Fibroblast of lung (primary cell): Measurements from ENCODE around the gene NDST3. TPM values are rescaled to one million over a fixed set of nuclear protein-coding genes. Genes with fewer than 3 reads are reported as not detected.

Source experiments
- DNase-seq, 2 donors: peaks; one replicate each; pipeline versions ENCODE4 v3.0.0 to v3.0.0-alpha.2; 2010; ENCODE audit warnings: low read depth in 2 of 2
- H2AFZ ChIP-seq: 2 replicates; pipeline ENCODE4 v1.5.1; 2012; ENCODE audit warnings: low read length, control low read depth, inconsistent platforms
- H3K27ac ChIP-seq: 2 replicates; pipeline ENCODE4 v1.5.1; 2011; ENCODE audit warnings: low read length, control low read depth; ENCODE audit not compliant: insufficient read depth
- H3K27me3 ChIP-seq: 2 replicates; pipeline ENCODE4 v1.5.1; 2011; ENCODE audit warnings: mild to moderate bottlenecking, low read length; ENCODE audit not compliant: control insufficient read depth, insufficient read depth
- H3K36me3 ChIP-seq: 2 replicates; pipeline ENCODE4 v1.5.1; 2011; ENCODE audit warnings: low read length; ENCODE audit not compliant: control insufficient read depth, insufficient read depth
- H3K4me1 ChIP-seq: 2 replicates; pipeline ENCODE4 v1.5.1; 2011; ENCODE audit warnings: low read length; ENCODE audit not compliant: control insufficient read depth, insufficient read depth; ENCODE audit errors: extremely low read depth
- H3K4me2 ChIP-seq: 2 replicates; pipeline ENCODE4 v1.5.1; 2011; ENCODE audit warnings: low read length, control low read depth; ENCODE audit not compliant: insufficient read depth; ENCODE audit errors: extremely low read depth
- H3K4me3 ChIP-seq, 4 experiments: fragments of 200-600 bp in 1 of 4; sonication (generic) in 1 of 4; replicated peaks in 1 of 4; 2 replicates each; pipeline ENCODE4 v1.5.1; 2011 to 2016; ENCODE audit warnings: low read length in 4 of 4, low read depth in 3 of 4, mild to moderate bottlenecking in 3 of 4, control low read depth in 2 of 4, inconsistent platforms in 1 of 4, mixed read lengths in 1 of 4; ENCODE audit not compliant: insufficient read depth in 1 of 4; ENCODE audit errors: control extremely low read depth in 1 of 4
- H3K79me2 ChIP-seq: 2 replicates; pipeline ENCODE4 v1.5.1; 2012; ENCODE audit warnings: mild to moderate bottlenecking, low read length, inconsistent platforms; ENCODE audit not compliant: control insufficient read depth, insufficient read depth
- H3K9ac ChIP-seq: 2 replicates; pipeline ENCODE4 v1.5.1; 2011; ENCODE audit warnings: mild to moderate bottlenecking, low read length, control low read depth; ENCODE audit not compliant: insufficient read depth
- H3K9me3 ChIP-seq: 2 replicates; pipeline ENCODE4 v1.5.1; 2012; ENCODE audit warnings: low read depth, low read length; ENCODE audit not compliant: control insufficient read depth, insufficient read depth
- H4K20me1 ChIP-seq: 2 replicates; pipeline ENCODE4 v1.5.1; 2011; ENCODE audit warnings: low read length; ENCODE audit not compliant: control insufficient read depth, insufficient read depth; ENCODE audit errors: extremely low read depth
- EZH2 ChIP-seq: IDR thresholded peaks from 2 replicates; pipeline ENCODE4 v1.5.1; 2012; ENCODE audit warnings: low read length, control low read depth, mild to moderate bottlenecking; ENCODE audit errors: missing control alignments
- polyA minus RNA-seq: library from RNA; depleted of rRNA, polyadenylated mRNA; stranded (reverse); fragments of >200 nt; gene quantifications from 2 replicates; pipeline ENCODE4 v1.2.3, GENCODE V29; 2011; ENCODE audit warnings: low replicate concordance
- polyA plus RNA-seq, 2 donors: library from polyadenylated mRNA; depleted of rRNA in 1 of 2; stranded (reverse) in 1 of 2; unstranded in 1 of 2; fragments of >200 nt; gene quantifications; 2 replicates each; pipeline ENCODE4 v1.2.1, GENCODE V29; 2011 to 2012; ENCODE audit warnings: missing spikeins in 1 of 2
- total RNA-seq: library from RNA; depleted of rRNA; stranded (reverse); fragments of >200 nt; gene quantifications from 2 replicates; pipeline ENCODE4 v1.2.1, GENCODE V29; 2014
- TF ChIP-seq, protein P1 (sequence below), 2 donors: IDR thresholded peaks in 1 of 2; conservative IDR thresholded peaks in 1 of 2; 1 replicate in 1 of 2; 2 replicates in 1 of 2; pipeline ENCODE4 v1.5.1; 2011 to 2012; ENCODE audit warnings: low read length in 2 of 2, control low read depth in 1 of 2, inconsistent platforms in 1 of 2, low read depth in 1 of 2, mild to moderate bottlenecking in 1 of 2

Gene NDST3
- total RNA-seq (not detected in 2 replicates), polyA plus RNA-seq (0.12 and 0.16 TPM in 2 replicates), polyA minus RNA-seq (0.63 TPM in 1 of 2 replicates, not detected in the other)
- 0.09 and 0.15 TPM in 2 replicates for polyA plus RNA-seq (2012)

DNA sequence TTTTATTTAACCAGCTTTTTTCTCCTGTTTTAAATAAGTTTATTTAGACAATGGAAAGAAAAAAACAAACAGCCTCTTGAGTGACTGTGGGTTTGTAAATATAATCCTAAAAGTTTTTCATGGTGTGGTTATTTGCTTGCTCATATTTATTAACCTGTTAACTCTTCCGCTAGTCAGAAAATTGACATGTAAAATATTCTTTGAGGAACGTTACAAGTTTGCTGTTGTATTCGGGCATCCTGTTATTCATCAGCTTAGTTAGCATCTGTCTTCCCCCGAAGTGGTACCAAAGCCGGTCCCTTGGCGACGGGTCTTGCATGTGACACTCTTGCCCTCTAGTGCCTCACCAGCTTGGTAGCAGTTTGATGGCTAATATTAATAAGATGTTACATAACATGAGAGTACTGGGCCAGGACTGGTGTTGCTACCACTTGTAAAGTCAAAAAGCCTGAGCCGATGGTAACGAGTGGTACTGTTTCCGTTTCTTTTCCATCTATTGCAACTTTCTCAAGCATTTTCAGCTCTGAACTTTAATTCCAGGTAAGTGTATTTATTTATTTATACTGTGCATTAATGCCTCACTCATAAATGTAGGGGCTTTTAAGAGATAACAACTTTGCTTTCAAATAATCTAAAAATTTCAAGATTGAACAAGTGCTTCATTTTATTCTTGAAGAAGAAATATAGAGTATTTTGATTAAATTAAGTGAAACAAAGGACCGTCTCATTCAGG, at the start of gene NDST3:
Gene NDST3, plus strand, starts transcription at position 434 of the 733 bp plus-strand sequence. CDS start 19,425 bp downstream, outside the sequence.
- no peaks in the 10 kb centered on the region for H3K36me3 ChIP-seq
- peaks cover 2% of the 10 kb centered on the region for H3K27me3 ChIP-seq
- H3K9ac ChIP-seq: no peak within 1 kb of the TSS
- H3K9me3 ChIP-seq: no peaks in the 10 kb centered on the region
- no peaks in the 10 kb centered on the region for H3K79me2 ChIP-seq
- H3K4me2 ChIP-seq: peak within 1 kb of the TSS; percentile 94
- DNase-seq: peak; percentile 65 to 77
- peak within 1 kb of the TSS; percentile 46 to 61 (median 52) for H3K4me3 ChIP-seq
- TF ChIP-seq, protein P1, sequence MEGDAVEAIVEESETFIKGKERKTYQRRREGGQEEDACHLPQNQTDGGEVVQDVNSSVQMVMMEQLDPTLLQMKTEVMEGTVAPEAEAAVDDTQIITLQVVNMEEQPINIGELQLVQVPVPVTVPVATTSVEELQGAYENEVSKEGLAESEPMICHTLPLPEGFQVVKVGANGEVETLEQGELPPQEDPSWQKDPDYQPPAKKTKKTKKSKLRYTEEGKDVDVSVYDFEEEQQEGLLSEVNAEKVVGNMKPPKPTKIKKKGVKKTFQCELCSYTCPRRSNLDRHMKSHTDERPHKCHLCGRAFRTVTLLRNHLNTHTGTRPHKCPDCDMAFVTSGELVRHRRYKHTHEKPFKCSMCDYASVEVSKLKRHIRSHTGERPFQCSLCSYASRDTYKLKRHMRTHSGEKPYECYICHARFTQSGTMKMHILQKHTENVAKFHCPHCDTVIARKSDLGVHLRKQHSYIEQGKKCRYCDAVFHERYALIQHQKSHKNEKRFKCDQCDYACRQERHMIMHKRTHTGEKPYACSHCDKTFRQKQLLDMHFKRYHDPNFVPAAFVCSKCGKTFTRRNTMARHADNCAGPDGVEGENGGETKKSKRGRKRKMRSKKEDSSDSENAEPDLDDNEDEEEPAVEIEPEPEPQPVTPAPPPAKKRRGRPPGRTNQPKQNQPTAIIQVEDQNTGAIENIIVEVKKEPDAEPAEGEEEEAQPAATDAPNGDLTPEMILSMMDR (conservative IDR thresholded peaks at IDR 0.05 in 1 of 2, IDR thresholded peaks at IDR 0.05 in 1 of 2; ENCODE audit: low read depth in 1 of 2, low read length in 2 of 2): peak in 1 of 2 donors; percentile 38
- no peak for TF ChIP-seq EZH2
- H4K20me1 ChIP-seq: no peaks in the 10 kb centered on the region
- peak within 1 kb of the TSS; percentile 41 for H2AFZ ChIP-seq
- no peaks in the 10 kb centered on the region for H3K4me1 ChIP-seq
- H3K27ac ChIP-seq: no peak within 1 kb of the TSS

DNA sequence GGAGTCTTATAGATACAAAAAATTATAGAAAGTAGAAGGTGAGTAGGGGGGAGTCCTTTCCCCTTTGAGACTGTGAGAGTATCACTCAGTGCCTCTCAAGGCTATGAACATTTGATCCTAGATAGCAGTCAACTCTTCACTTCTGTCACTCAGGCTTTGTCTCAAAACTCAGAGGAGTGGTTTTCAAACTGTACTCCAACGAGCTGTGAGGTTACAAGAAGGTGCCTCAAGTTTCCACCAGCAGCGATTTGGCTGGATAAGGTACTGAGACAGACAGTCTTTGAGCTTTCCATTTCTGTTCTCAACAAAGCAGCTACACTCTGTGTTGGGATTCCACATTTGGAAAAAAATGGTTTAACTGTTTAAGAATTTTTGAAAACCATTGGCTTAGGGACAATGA, 48.0 kb upstream of the NDST3 start:
- Histone ChIP-seq H4K20me1 (no peaks in the 10 kb centered on the region), H2AFZ (no peak overlapping the region), H3K4me1 (no peaks in the 10 kb centered on the region), H3K9ac (no peak overlapping the region), H3K9me3 (no peaks in the 10 kb centered on the region), H3K27me3 (no peaks in the 10 kb centered on the region), H3K27ac (no peak overlapping the region), H3K4me2 (no peak overlapping the region), H3K36me3 (no peaks in the 10 kb centered on the region), H3K4me3 (no peak overlapping the region), H3K79me2 (no peaks in the 10 kb centered on the region)
- no peak for TF ChIP-seq EZH2
- TF ChIP-seq, protein P1 (conservative IDR thresholded peaks at IDR 0.05 in 1 of 2, IDR thresholded peaks at IDR 0.05 in 1 of 2; ENCODE audit: low read depth in 1 of 2, low read length in 2 of 2): no peak
- DNase-seq: no peak

DNA sequence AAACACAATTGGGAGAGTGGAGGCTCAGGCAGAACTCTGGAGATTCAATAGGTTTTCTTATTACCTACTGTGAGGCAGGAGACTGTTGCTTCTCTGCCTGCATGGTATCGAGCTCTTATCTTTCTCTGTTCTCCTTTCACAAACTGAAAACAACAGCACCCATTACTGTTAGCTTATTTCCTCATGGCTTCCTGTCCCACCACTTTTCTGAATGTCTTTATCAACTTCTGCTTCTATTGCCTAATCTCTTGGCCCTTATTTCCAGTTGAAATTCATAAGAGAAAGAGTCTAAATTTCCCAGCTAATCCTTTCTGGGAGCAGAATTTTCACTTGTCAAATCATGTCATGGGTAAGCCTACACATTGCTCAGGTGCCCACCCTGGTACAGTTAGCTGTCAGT, 46.8 kb upstream of the NDST3 start:
- H2AFZ ChIP-seq: no peak overlapping the region
- H4K20me1 ChIP-seq: no peaks in the 10 kb centered on the region
- no peak overlapping the region for H3K4me2 ChIP-seq
- no peak for DNase-seq
- no peak overlapping the region for H3K4me3 ChIP-seq
- no peaks in the 10 kb centered on the region for H3K9me3 ChIP-seq
- no peaks in the 10 kb centered on the region for H3K4me1 ChIP-seq
- H3K9ac ChIP-seq: no peak overlapping the region
- H3K27ac ChIP-seq: no peak overlapping the region
- TF ChIP-seq, protein P1 (conservative IDR thresholded peaks at IDR 0.05 in 1 of 2, IDR thresholded peaks at IDR 0.05 in 1 of 2; ENCODE audit: low read depth in 1 of 2, low read length in 2 of 2): no peak
- TF ChIP-seq EZH2: no peak
- H3K79me2 ChIP-seq: no peaks in the 10 kb centered on the region
- H3K36me3 ChIP-seq: no peaks in the 10 kb centered on the region
- no peaks in the 10 kb centered on the region for H3K27me3 ChIP-seq
